Lower leg skin (tissue), 4 donors: ENCODE data around the gene OR5AP2. TPM values are rescaled to one million over a fixed set of nuclear protein-coding genes. Genes with fewer than 3 reads are reported as not detected.

Experiments used
- DNase-seq, 2 donors: peaks; one replicate each; pipeline ENCODE4 v3.0.0-alpha.2; 2019; ENCODE audit warnings: low spot score in 2 of 2
- H3K4me3 ChIP-seq: fragments of 200-600 bp; sonication (generic); 2 replicates; pipeline ENCODE4 v1.5.1; 2017; ENCODE audit warnings: mild to moderate bottlenecking, low read depth; ENCODE audit not compliant: poor library complexity, severe bottlenecking
- CTCF ChIP-seq, 3 donors: fragments of 450-650 bp; IDR thresholded peaks; one replicate each; pipeline ENCODE4 v1.5.1; 2016; ENCODE audit warnings: antibody characterized with exemption in 3 of 3, mild to moderate bottlenecking in 3 of 3, moderate library complexity in 2 of 3
- POLR2A ChIP-seq, 2 donors: fragments of 450-650 bp; IDR thresholded peaks; one replicate each; pipeline ENCODE4 v1.6.1; 2016 to 2017; ENCODE audit warnings: antibody characterized with exemption in 2 of 2, mild to moderate bottlenecking in 1 of 2, moderate library complexity in 1 of 2
- WGBS, 2 donors: methylation state at CpG; one replicate each; pipeline ENCODE4 v1.1.5; 2018; 5-methylcytosine and 5-hydroxymethylcytosine counted together
- intact Hi-C: fragments of 100-400 bp; cut with DNase I; formaldehyde crosslinking; loops from one replicate; pipeline ENCODE4 v1.15.0; 2023; ENCODE audit warnings: low total_unique reads
- total RNA-seq, 4 donors: library from RNA; depleted of rRNA; stranded (reverse); fragments of >200 nt; gene quantifications; one replicate each; pipeline ENCODE4 v1.1.0, GENCODE V29; 2016

OR5AP2 gene
- total RNA-seq, 4 donors from 2014 or later, result not detected

- TF ChIP-seq POLR2A (IDR thresholded peaks at IDR 0.05) (no peak), CTCF (IDR thresholded peaks at IDR 0.05) (no peak)
- intact Hi-C loops, result no loop called here
- no peak for DNase-seq
- 75 to 76% methylated on average over 3 of the region's 3 CpGs for WGBS, 2 donors
- no peak overlapping the region for H3K4me3 ChIP-seq
Measured at GRCh38 chr11:56637500-56637899, 4.7 kb downstream of the OR5AP2 start.

DNA sequence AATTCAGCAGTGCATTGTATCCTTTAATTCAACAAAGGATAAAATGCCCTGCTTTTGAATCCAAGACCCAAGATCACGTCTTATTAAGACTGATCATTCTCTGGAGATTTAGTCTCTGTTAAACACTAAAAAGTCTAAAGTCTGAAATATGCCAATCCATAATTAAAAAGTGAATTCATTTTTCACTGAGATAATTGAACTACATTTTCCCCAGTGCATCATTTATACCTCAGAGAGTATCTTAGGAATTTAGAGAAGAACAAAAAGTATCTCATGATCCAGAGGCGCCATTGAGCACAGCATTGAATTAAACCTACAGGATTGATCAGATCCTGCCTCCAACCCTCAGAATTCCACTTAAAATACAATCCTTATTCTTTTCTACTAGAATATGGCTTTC, 5.4 kb downstream of the OR5AP2 start:
- no peak overlapping the region for H3K4me3 ChIP-seq
- intact Hi-C loops, result no loop called here
- no peak for DNase-seq
- TF ChIP-seq CTCF (IDR thresholded peaks at IDR 0.05), result no peak
- WGBS, 2 donors, result 75 to 78% methylated on average over 2 of the region's 2 CpGs

- H3K4me3 ChIP-seq, result no peak overlapping the region
- TF ChIP-seq CTCF (IDR thresholded peaks at IDR 0.05) (no peak), POLR2A (IDR thresholded peaks at IDR 0.05) (no peak)
- DNase-seq, result no peak
- intact Hi-C loops, result no loop called here
- 58 to 69% methylated on average over 2 of the region's 2 CpGs for WGBS, 2 donors
Measured at GRCh38 chr11:56632329-56632728, 9.9 kb downstream of the OR5AP2 start.

GRCh38 chr11:56625946-56626345, 16.3 kb downstream of the OR5AP2 start:
- no peak for DNase-seq
- intact Hi-C loops, result no loop called here
- TF ChIP-seq POLR2A (IDR thresholded peaks at IDR 0.05) (no peak), CTCF (IDR thresholded peaks at IDR 0.05) (no peak)
- WGBS, 2 donors, result 42 to 63% methylated on average over 2 of the region's 2 CpGs
- H3K4me3 ChIP-seq, result no peak overlapping the region

DNA sequence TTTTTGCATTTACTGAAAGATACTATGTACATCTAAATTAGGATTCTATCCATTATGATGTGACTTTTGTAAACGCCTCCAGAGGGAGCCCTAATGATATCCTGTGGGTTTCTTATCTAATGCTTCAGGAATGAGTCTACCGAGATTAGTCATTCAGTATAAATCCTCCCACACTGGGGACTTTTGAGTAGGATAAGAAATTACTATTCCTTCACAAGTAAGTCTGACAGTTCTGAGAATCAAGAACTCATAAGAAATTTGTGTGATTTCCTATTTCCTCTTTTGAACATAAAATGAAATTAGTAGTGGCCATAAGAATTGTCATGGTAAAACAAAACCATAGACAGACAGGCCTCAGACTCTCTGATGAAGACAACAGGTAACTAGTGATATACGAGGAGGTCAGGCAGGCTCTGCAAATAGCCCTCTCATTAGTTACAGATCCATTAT, 17.6 kb downstream of the OR5AP2 start:
- 7 to 11% methylated on average over 3 of the region's 3 CpGs for WGBS, 2 donors
- intact Hi-C loops, result no loop called here

More for the DNA sequence above, 17.6 kb downstream of the OR5AP2 start:
- H3K4me3 ChIP-seq, result no peak overlapping the region
- no peak for TF ChIP-seq POLR2A (IDR thresholded peaks at IDR 0.05)
- no peak for TF ChIP-seq CTCF (IDR thresholded peaks at IDR 0.05)
- no peak for DNase-seq
